ENCODE results near the gene ST3GAL6.

DNA sequence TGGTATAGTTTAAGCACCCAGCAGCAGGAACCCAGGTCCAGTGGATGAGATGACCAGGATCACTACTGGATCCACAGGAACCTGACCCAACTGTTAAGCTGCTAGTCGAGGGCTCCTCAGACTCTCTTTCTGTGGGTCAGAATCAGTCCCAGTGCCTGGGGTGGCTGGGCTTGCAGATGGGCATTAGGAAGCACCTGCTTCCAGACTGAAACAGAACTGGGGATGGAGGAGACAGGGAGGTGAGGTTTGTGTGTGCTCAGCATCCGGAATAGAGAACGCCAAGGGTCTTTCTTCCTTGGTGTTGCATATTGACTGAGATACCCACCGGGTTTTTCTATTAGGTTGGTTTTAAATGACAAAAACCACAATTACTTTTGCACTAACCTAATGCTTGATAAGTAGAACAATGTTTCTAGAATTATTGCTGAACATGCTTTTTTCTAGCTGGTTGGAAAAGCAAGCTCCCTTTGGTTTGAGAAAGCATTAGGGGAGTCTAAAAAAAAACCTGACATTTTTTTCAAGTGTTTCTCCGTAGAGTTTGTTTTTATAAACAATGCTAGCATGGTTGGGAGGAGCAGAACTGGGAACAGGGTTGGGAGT, 779 bp downstream of the ST3GAL6 start:
- TF ChIP-seq, protein P1, sequence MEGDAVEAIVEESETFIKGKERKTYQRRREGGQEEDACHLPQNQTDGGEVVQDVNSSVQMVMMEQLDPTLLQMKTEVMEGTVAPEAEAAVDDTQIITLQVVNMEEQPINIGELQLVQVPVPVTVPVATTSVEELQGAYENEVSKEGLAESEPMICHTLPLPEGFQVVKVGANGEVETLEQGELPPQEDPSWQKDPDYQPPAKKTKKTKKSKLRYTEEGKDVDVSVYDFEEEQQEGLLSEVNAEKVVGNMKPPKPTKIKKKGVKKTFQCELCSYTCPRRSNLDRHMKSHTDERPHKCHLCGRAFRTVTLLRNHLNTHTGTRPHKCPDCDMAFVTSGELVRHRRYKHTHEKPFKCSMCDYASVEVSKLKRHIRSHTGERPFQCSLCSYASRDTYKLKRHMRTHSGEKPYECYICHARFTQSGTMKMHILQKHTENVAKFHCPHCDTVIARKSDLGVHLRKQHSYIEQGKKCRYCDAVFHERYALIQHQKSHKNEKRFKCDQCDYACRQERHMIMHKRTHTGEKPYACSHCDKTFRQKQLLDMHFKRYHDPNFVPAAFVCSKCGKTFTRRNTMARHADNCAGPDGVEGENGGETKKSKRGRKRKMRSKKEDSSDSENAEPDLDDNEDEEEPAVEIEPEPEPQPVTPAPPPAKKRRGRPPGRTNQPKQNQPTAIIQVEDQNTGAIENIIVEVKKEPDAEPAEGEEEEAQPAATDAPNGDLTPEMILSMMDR (IDR thresholded peaks at IDR 0.05) = no peak
- TF ChIP-seq POLR2A (IDR thresholded peaks at IDR 0.05) = peak in 1 of 2 donors; percentile 8

All from thyroid gland (tissue), 4 donors.